ENCODE measurements around the gene KRTAP10-6. TPM values are rescaled to one million over a fixed set of nuclear protein-coding genes. Genes with fewer than 3 reads are reported as not detected.
"Not testable (repeated sequence)": the region's sequence is repeated elsewhere in the genome, so short reads cannot be mapped to it uniquely, and the experiment has no call there.

The KRTAP10-6 gene
- total and polyA plus RNA-seq, 2 donors (not counting 1 experiment from before 2014, with no cell fraction given): not detected

DNA sequence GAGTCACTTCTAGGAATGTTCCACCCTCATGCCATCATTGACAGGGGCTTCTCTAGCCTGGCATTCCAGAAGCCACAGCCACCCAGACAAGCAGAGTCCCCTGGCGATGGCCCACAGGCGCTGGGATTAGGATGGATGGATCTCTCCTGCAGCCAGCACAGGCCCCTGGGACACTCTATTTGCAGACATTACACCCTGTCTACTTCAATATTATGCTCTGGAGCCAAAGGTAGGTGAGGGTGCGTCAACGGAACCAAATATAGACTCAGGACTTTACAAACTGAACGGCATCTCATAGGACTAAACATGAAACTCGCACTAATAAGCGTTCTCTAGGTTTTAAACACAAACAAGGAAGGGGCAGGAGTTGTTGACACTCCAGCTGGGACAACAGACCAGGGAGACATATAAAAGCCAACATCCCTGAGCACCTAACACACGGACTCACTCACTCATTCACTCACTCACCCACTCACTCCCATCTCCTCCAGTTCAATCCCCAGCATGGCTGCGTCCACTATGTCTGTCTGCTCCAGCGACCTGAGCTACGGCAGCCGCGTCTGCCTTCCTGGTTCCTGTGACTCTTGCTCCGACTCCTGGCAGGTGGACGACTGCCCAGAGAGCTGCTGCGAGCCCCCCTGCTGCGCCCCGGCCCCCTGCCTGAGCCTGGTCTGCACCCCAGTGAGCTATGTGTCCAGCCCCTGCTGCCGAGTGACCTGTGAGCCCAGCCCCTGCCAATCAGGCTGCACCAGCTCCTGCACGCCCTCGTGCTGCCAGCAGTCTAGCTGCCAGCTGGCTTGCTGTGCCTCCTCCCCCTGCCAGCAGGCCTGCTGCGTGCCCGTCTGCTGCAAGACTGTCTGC, 8.0 kb upstream of the KRTAP10-6 start, which contains the start of gene KRTAP10-7:
Gene KRTAP10-7 (plus strand): TSS at position 480 of the 861 bp plus-strand sequence. CDS start 25 bp downstream, at position 505.
- not testable (repeated sequence) for H3K27me3 ChIP-seq (ENCODE audit: control insufficient read depth, insufficient read depth, low read length); DNase-seq (ENCODE audit: low read depth in 2 of 2); H3K9ac ChIP-seq (ENCODE audit: insufficient read depth, low read length); H3K4me3 ChIP-seq (replicated peaks in 1 of 4; ENCODE audit: control extremely low read depth in 1 of 4, insufficient read depth in 1 of 4, low read depth in 3 of 4, low read length in 4 of 4); H3K4me1 ChIP-seq (ENCODE audit: control insufficient read depth, extremely low read depth, insufficient read depth, low read length); H4K20me1 ChIP-seq (ENCODE audit: control insufficient read depth, extremely low read depth, insufficient read depth, low read length); H3K9me3 ChIP-seq (ENCODE audit: control insufficient read depth, insufficient read depth, low read depth, low read length); H3K36me3 ChIP-seq (ENCODE audit: control insufficient read depth, insufficient read depth, low read length); H3K27ac ChIP-seq (ENCODE audit: insufficient read depth, low read length); H3K4me2 ChIP-seq (ENCODE audit: extremely low read depth, insufficient read depth, low read length); H2AFZ ChIP-seq (ENCODE audit: low read length); H3K79me2 ChIP-seq (ENCODE audit: control insufficient read depth, insufficient read depth, low read length)

DNA sequence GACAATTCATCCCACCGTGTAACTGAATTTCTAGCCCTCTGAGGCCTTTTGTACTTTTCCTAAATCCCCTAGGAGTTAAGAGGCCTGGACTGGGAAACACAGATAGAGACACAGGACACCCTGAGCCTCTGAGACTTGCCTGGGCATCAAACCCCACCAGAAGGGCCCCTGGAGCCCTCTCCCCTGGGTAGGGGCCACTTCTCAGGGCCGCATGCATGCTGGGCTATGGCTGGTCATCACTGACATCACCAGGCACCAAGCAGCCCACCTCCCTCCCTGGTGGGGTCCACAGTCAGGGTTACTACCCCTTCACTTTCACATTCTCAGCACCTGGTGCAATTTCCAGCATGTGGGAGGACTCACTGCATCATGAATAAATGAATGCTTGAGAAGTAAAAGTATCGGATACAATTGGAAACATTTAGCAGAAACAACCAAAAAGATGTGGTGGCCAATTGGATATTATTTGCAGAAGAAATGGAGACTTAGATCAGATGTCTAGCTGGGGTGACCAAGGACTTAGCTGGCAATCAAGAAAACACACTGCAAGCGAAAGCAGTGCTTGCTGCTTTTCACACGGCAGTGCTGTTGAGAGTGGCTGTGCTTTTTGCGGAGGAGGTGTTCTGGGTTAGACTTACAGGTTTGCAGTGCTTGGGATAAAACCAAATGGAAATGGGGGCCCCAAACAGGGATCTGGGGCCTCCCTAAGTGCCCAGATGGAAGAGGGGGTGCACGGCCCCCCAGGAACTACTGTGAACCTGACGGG, 7.1 kb upstream of the KRTAP10-6 start:
- no peaks in the 10 kb centered on the region for H3K27me3 ChIP-seq (ENCODE audit: control insufficient read depth, insufficient read depth, low read length)
- H3K4me1 ChIP-seq (ENCODE audit: control insufficient read depth, extremely low read depth, insufficient read depth, low read length): no peaks in the 10 kb centered on the region
- no peaks in the 10 kb centered on the region for H3K36me3 ChIP-seq (ENCODE audit: control insufficient read depth, insufficient read depth, low read length)
- TF ChIP-seq, protein P1, sequence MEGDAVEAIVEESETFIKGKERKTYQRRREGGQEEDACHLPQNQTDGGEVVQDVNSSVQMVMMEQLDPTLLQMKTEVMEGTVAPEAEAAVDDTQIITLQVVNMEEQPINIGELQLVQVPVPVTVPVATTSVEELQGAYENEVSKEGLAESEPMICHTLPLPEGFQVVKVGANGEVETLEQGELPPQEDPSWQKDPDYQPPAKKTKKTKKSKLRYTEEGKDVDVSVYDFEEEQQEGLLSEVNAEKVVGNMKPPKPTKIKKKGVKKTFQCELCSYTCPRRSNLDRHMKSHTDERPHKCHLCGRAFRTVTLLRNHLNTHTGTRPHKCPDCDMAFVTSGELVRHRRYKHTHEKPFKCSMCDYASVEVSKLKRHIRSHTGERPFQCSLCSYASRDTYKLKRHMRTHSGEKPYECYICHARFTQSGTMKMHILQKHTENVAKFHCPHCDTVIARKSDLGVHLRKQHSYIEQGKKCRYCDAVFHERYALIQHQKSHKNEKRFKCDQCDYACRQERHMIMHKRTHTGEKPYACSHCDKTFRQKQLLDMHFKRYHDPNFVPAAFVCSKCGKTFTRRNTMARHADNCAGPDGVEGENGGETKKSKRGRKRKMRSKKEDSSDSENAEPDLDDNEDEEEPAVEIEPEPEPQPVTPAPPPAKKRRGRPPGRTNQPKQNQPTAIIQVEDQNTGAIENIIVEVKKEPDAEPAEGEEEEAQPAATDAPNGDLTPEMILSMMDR (conservative IDR thresholded peaks at IDR 0.05 in 1 of 2, IDR thresholded peaks at IDR 0.05 in 1 of 2; ENCODE audit: low read depth in 1 of 2, low read length in 2 of 2): no peak
- TF ChIP-seq EZH2 (IDR thresholded peaks at IDR 0.05; ENCODE audit: low read length, missing control alignments): no peak
- no peak for DNase-seq (ENCODE audit: low read depth in 2 of 2)
- H3K9ac ChIP-seq (ENCODE audit: insufficient read depth, low read length): no peak overlapping the region
- H3K4me2 ChIP-seq (ENCODE audit: extremely low read depth, insufficient read depth, low read length): no peak overlapping the region
- no peaks in the 10 kb centered on the region for H3K9me3 ChIP-seq (ENCODE audit: control insufficient read depth, insufficient read depth, low read depth, low read length)
- no peaks in the 10 kb centered on the region for H4K20me1 ChIP-seq (ENCODE audit: control insufficient read depth, extremely low read depth, insufficient read depth, low read length)
- no peak overlapping the region for H2AFZ ChIP-seq (ENCODE audit: low read length)
- H3K79me2 ChIP-seq (ENCODE audit: control insufficient read depth, insufficient read depth, low read length): no peaks in the 10 kb centered on the region
- H3K27ac ChIP-seq (ENCODE audit: insufficient read depth, low read length): no peak overlapping the region
- no peak overlapping the region for H3K4me3 ChIP-seq (replicated peaks in 1 of 4; ENCODE audit: control extremely low read depth in 1 of 4, insufficient read depth in 1 of 4, low read depth in 3 of 4, low read length in 4 of 4)

DNA sequence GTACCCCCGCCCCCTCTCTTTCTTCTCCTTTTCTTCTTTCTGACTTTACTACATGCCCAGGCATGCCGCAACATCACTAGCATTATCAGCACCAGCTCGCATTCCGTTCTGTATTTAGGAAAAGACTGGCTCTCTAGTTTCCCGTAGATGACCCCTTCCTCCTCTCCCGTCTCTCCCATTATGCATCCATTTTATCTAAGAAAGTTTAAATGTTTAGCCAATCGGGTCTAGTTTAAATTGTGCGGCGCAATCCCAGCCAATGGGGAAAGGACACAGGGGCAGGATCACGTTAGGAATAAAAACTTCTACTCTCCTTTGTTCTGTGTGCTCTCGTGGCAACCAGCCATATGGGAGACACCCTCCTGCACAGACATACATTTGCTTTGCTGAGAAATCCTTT, 5.8 kb upstream of the KRTAP10-6 start:
- Histone ChIP-seq H3K27ac (ENCODE audit: insufficient read depth, low read length) (no peak overlapping the region), H3K4me3 (replicated peaks in 1 of 4; ENCODE audit: control extremely low read depth in 1 of 4, insufficient read depth in 1 of 4, low read depth in 3 of 4, low read length in 4 of 4) (no peak overlapping the region), H3K36me3 (ENCODE audit: control insufficient read depth, insufficient read depth, low read length) (no peaks in the 10 kb centered on the region), H3K9ac (ENCODE audit: insufficient read depth, low read length) (no peak overlapping the region), H3K4me2 (ENCODE audit: extremely low read depth, insufficient read depth, low read length) (no peak overlapping the region), H3K79me2 (ENCODE audit: control insufficient read depth, insufficient read depth, low read length) (no peaks in the 10 kb centered on the region), H3K27me3 (ENCODE audit: control insufficient read depth, insufficient read depth, low read length) (peaks cover under 1% of the 10 kb centered on the region), H3K4me1 (ENCODE audit: control insufficient read depth, extremely low read depth, insufficient read depth, low read length) (no peaks in the 10 kb centered on the region), H3K9me3 (ENCODE audit: control insufficient read depth, insufficient read depth, low read depth, low read length) (no peaks in the 10 kb centered on the region), H4K20me1 (ENCODE audit: control insufficient read depth, extremely low read depth, insufficient read depth, low read length) (no peaks in the 10 kb centered on the region), H2AFZ (ENCODE audit: low read length) (no peak overlapping the region)
- TF ChIP-seq EZH2 (IDR thresholded peaks at IDR 0.05; ENCODE audit: low read length, missing control alignments): no peak
- TF ChIP-seq, protein P1 (conservative IDR thresholded peaks at IDR 0.05 in 1 of 2, IDR thresholded peaks at IDR 0.05 in 1 of 2; ENCODE audit: low read depth in 1 of 2, low read length in 2 of 2): no peak
- peak in 1 of 2 donors; percentile 4 for DNase-seq (ENCODE audit: low read depth in 2 of 2)
